Lung (tissue), 12 donors: ENCODE data around the gene TLE2. TPM values are rescaled to one million over a fixed set of nuclear protein-coding genes. Genes with fewer than 3 reads are reported as not detected.

ENCODE experiments used
- ATAC-seq: fragments of 200-7000 bp; cut with Tn5 transposase; one replicate; pipeline ENCODE4 v1.9.1; 2020; ENCODE audit warnings: moderate number of reproducible peaks; ENCODE audit not compliant: insufficient read depth, low FRiP score
- DNase-seq, 3 donors: peaks; one replicate each; pipeline ENCODE4 v3.0.0-alpha.2; 2013 to 2017
- H3K27ac ChIP-seq, 2 donors: one replicate each; pipeline ENCODE4 v1.5.1; 2013; ENCODE audit warnings: mild to moderate bottlenecking in 2 of 2, moderate library complexity in 2 of 2, control low read depth in 1 of 2, inconsistent platforms in 1 of 2, low read depth in 1 of 2, low read length in 1 of 2
- H3K27me3 ChIP-seq, 3 donors: one replicate each; pipeline ENCODE4 v1.5.1; 2013; ENCODE audit warnings: low read length in 2 of 3; ENCODE audit not compliant: control insufficient read depth in 3 of 3, insufficient read depth in 3 of 3
- H3K36me3 ChIP-seq, 4 donors: one replicate each; pipeline ENCODE4 v1.5.1; 2013; ENCODE audit warnings: low read length in 4 of 4, mild to moderate bottlenecking in 1 of 4, moderate library complexity in 1 of 4; ENCODE audit not compliant: control insufficient read depth in 4 of 4, insufficient read depth in 4 of 4
- H3K4me1 ChIP-seq, 5 donors: one replicate each; pipeline ENCODE4 v1.5.1; 2013; ENCODE audit warnings: low read length in 5 of 5, mild to moderate bottlenecking in 2 of 5, moderate library complexity in 1 of 5; ENCODE audit not compliant: control insufficient read depth in 5 of 5, insufficient read depth in 5 of 5
- H3K4me3 ChIP-seq: one replicate; pipeline ENCODE4 v1.5.1; 2013; ENCODE audit warnings: mild to moderate bottlenecking, control low read depth, moderate library complexity
- H3K9ac ChIP-seq, 2 donors: one replicate each; pipeline ENCODE4 v1.5.1; 2013; ENCODE audit warnings: low read length in 2 of 2, control low read depth in 1 of 2; ENCODE audit not compliant: insufficient read depth in 1 of 2
- H3K9me3 ChIP-seq, 4 donors: one replicate each; pipeline ENCODE4 v1.5.1; 2013; ENCODE audit warnings: low read length in 3 of 4, mild to moderate bottlenecking in 1 of 4, moderate library complexity in 1 of 4; ENCODE audit not compliant: control insufficient read depth in 4 of 4, insufficient read depth in 3 of 4
- CTCF ChIP-seq: IDR thresholded peaks from 2 replicates; pipeline ENCODE4 v1.5.1; 2012; ENCODE audit warnings: mild to moderate bottlenecking; ENCODE audit errors: control extremely low read depth, extremely low read depth
- WGBS, 2 donors: extraction: QIAGEN DNeasy Blood & Tissue Kit; methylation state at CpG; one replicate each; pipeline ENCODE4 v1.1.7; 2013; 5-methylcytosine and 5-hydroxymethylcytosine counted together
- polyA plus RNA-seq, 2 donors: library from polyadenylated mRNA; stranded (reverse); fragments of 200-250 nt; gene quantifications; one replicate each; pipeline ENCODE4 v1.2.1, GENCODE V29; 2013
- total RNA-seq, 2 donors: library from RNA; depleted of rRNA in 1 of 2; stranded (reverse); fragments of >200 nt in 1 of 2; gene quantifications; one replicate each; pipeline ENCODE4 v1.2.1, GENCODE V29; 2014 to 2021
- donor health status: control.
- donor health status: control.
- donor health status: Bipolar disorder and iron deficiency.
- donor health status: healthy.
- donor health status: DM: yes; HTN: yes; CAD: no.

TLE2 gene
- total and polyA plus RNA-seq, 4 donors: 30.8 to 47.1 (median 39.2) TPM

GRCh38 chr19:3066482-3067049 lies 37.5 kb upstream of the TLE2 start:
- Histone ChIP-seq H3K36me3 (no peaks in the 10 kb centered on the region), H3K27ac (peak overlapping the region in 1 of 2 donors; percentile 62), H3K9ac (no peak overlapping the region), H3K9me3 (no peaks in the 10 kb centered on the region), H3K4me1 (peaks cover 0 to 4% (median 0%) of the 10 kb centered on the region in 5 donors), H3K4me3 (no peak overlapping the region), H3K27me3 (no peaks in the 10 kb centered on the region)
- WGBS, 2 donors: 90 to 91% methylated on average over 16 of the region's 16 CpGs
- DNase-seq (no peak), ATAC-seq (no peak)
- TF ChIP-seq CTCF: no peak

- no peak overlapping the region for H3K4me3 ChIP-seq
- 47 to 49% methylated on average over 15 of the region's 15 CpGs for WGBS, 2 donors
Observed at GRCh38 chr19:3065675-3066357, 36.7 kb upstream of the TLE2 start.

GRCh38 chr19:3064011-3064330 lies 34.9 kb upstream of the TLE2 start:
- no peak for TF ChIP-seq CTCF
- no peak for DNase-seq
- Histone ChIP-seq H3K4me1 (peaks cover 0 to 9% (median 5%) of the 10 kb centered on the region in 5 donors), H3K4me3 (no peak overlapping the region), H3K27ac (no peak overlapping the region), H3K9me3 (no peaks in the 10 kb centered on the region), H3K27me3 (no peaks in the 10 kb centered on the region), H3K36me3 (peaks cover 0 to 9% (median 7%) of the 10 kb centered on the region in 4 donors), H3K9ac (no peak overlapping the region)
- no peak for ATAC-seq
- WGBS, 2 donors: 97 to 98% methylated on average over 7 of the region's 7 CpGs

More at GRCh38 chr19:3065675-3066357, 36.7 kb upstream of the TLE2 start:
- no peak for ATAC-seq
- H3K36me3 ChIP-seq: no peaks in the 10 kb centered on the region
- H3K9ac ChIP-seq: peak overlapping the region in 1 of 2 donors; percentile 13
- H3K27me3 ChIP-seq: no peaks in the 10 kb centered on the region
- H3K4me1 ChIP-seq: peaks cover 0 to 4% (median 2%) of the 10 kb centered on the region in 5 donors
- TF ChIP-seq CTCF: no peak
- peak overlapping the region in 1 of 2 donors; percentile 6 for H3K27ac ChIP-seq
- DNase-seq: peak; percentile 42 to 69 (median 68)
- no peaks in the 10 kb centered on the region for H3K9me3 ChIP-seq
